GM19397 (cell line): ENCODE results near the gene GBGT1.
"Not testable (repeated sequence)": the region's sequence is repeated elsewhere in the genome, so short reads cannot be mapped to it uniquely, and the experiment has no call there.

Experiments used
- ATAC-seq: cut with Tn5 transposase; IDR thresholded peaks from one replicate; pipeline ENCODE4 v1.9.1; 2021; ENCODE audit warnings: mild to moderate bottlenecking, moderate library complexity; ENCODE audit not compliant: unreplicated experiment

The GBGT1 gene

GRCh38 chr9:133163504-133164172, at the start of gene GBGT1:
Gene GBGT1 (minus strand): TSS chr9:133163914. CDS start chr9:133162412, 1,502 bp downstream.
- peak; percentile 47 for ATAC-seq

- no peak for ATAC-seq
Measured at GRCh38 chr9:133210609-133211008, 46.9 kb upstream of the GBGT1 start.

- no peak for ATAC-seq
Measured at GRCh38 chr9:133210202-133210532, 46.5 kb upstream of the GBGT1 start.

GRCh38 chr9:133209327-133210201, 45.9 kb upstream of the GBGT1 start:
- ATAC-seq = not testable (repeated sequence)

- ATAC-seq = not testable (repeated sequence)
Measured at GRCh38 chr9:133208880-133209300, 45.2 kb upstream of the GBGT1 start, which contains the start of gene OBP2B. Gene OBP2B (minus strand): TSS chr9:133209250. CDS start chr9:133209199, 51 bp downstream.

- not testable (repeated sequence) for ATAC-seq
Measured at GRCh38 chr9:133208171-133208879, 44.6 kb upstream of the GBGT1 start.

- no peak for ATAC-seq
Measured at GRCh38 chr9:133207540-133208170, 43.9 kb upstream of the GBGT1 start.

GRCh38 chr9:133207021-133207531, 43.4 kb upstream of the GBGT1 start:
- no peak for ATAC-seq

- ATAC-seq = no peak
Measured at GRCh38 chr9:133205996-133206931, 42.5 kb upstream of the GBGT1 start.

- ATAC-seq = not testable (repeated sequence)
Measured at GRCh38 chr9:133205481-133205887, 41.8 kb upstream of the GBGT1 start.

GRCh38 chr9:133204993-133205336, 41.3 kb upstream of the GBGT1 start:
- no peak for ATAC-seq

- ATAC-seq = no peak
Measured at GRCh38 chr9:133204335-133204992, 40.8 kb upstream of the GBGT1 start.

GRCh38 chr9:133203506-133204075, 39.9 kb upstream of the GBGT1 start:
- ATAC-seq = no peak

GRCh38 chr9:133202688-133203453, 39.2 kb upstream of the GBGT1 start:
- ATAC-seq = no peak

- no peak for ATAC-seq
Measured at GRCh38 chr9:133202145-133202513, 38.4 kb upstream of the GBGT1 start.

GRCh38 chr9:133201424-133202144, 37.9 kb upstream of the GBGT1 start:
- no peak for ATAC-seq

- no peak for ATAC-seq
Measured at GRCh38 chr9:133200631-133201030, 36.9 kb upstream of the GBGT1 start.
